OCI-LY1 (cell line): Measurements from ENCODE around the gene CHRM2.

ENCODE experiments used
- H2AFZ ChIP-seq: fragments of 200-600 bp; sonication (generic), shearing (Covaris generic); 2 replicates; pipeline ENCODE4 v1.6.0; 2014; ENCODE audit warnings: antibody characterized with exemption, mild to moderate bottlenecking, low read length
- H3F3A ChIP-seq: fragments of 200-600 bp; sonication (generic), shearing (Covaris generic); 2 replicates; pipeline ENCODE4 v1.6.0; 2014; ENCODE audit warnings: mild to moderate bottlenecking, antibody characterized with exemption, low read length, moderate library complexity; ENCODE audit not compliant: insufficient read depth
- H3K27ac ChIP-seq: fragments of 200-600 bp; sonication (generic); 2 replicates; pipeline ENCODE4 v1.5.1; 2014; ENCODE audit warnings: low read length, mixed run types, mild to moderate bottlenecking, low read depth; ENCODE audit not compliant: poor library complexity, severe bottlenecking
- H3K27me3 ChIP-seq: fragments of 200-600 bp; sonication (generic); 2 replicates; pipeline ENCODE4 v1.6.0; 2014; ENCODE audit warnings: antibody characterized with exemption, mild to moderate bottlenecking, low read length, moderate library complexity; ENCODE audit not compliant: insufficient read depth
- H3K36me3 ChIP-seq: fragments of 200-600 bp; sonication (generic); 2 replicates; pipeline ENCODE4 v1.6.1; 2014; ENCODE audit warnings: mild to moderate bottlenecking, antibody characterized with exemption, low read length, moderate library complexity, mixed read lengths; ENCODE audit not compliant: insufficient read depth
- H3K4me1 ChIP-seq: fragments of 200-600 bp; sonication (generic); 2 replicates; pipeline ENCODE4 v1.5.1; 2014; ENCODE audit warnings: mild to moderate bottlenecking, low read length, moderate library complexity; ENCODE audit not compliant: insufficient read depth, severe bottlenecking
- H3K4me2 ChIP-seq: fragments of 200-600 bp; sonication (generic), shearing (Covaris generic); 2 replicates; pipeline ENCODE4 v1.6.1; 2014; ENCODE audit warnings: low read length
- H3K4me3 ChIP-seq: fragments of 200-600 bp; sonication (generic); 2 replicates; pipeline ENCODE4 v1.5.1; 2014; ENCODE audit warnings: low read length, low read depth, mild to moderate bottlenecking, mixed read lengths; ENCODE audit not compliant: poor library complexity, severe bottlenecking
- H3K79me2 ChIP-seq: fragments of 200-600 bp; shearing (Covaris generic); 2 replicates; pipeline ENCODE4 v1.6.1; 2016; ENCODE audit warnings: mixed run types, low read length, mixed read lengths; ENCODE audit not compliant: insufficient read depth
- H3K9ac ChIP-seq: fragments of 200-600 bp; sonication (generic), shearing (Covaris generic); 2 replicates; pipeline ENCODE4 v1.6.1; 2014; ENCODE audit warnings: mild to moderate bottlenecking, low read length, mixed read lengths
- H3K9me2 ChIP-seq: fragments of 200-600 bp; sonication (generic), shearing (Covaris generic); 2 replicates; pipeline ENCODE4 v1.6.1; 2014; ENCODE audit warnings: low read depth, mild to moderate bottlenecking, low read length, mixed read lengths
- H3K9me3 ChIP-seq: fragments of 200-600 bp; shearing (Covaris generic); 2 replicates; pipeline ENCODE4 v1.6.1; 2014; ENCODE audit warnings: low read length, mixed read lengths
- H4K20me1 ChIP-seq: fragments of 200-600 bp; sonication (generic), shearing (Covaris generic); 2 replicates; pipeline ENCODE4 v1.6.0; 2016; ENCODE audit warnings: mild to moderate bottlenecking, low read length; ENCODE audit not compliant: insufficient read depth
- CTCF ChIP-seq: fragments of 200-600 bp; sonication (generic), shearing (Covaris generic); IDR thresholded peaks from 2 replicates; pipeline ENCODE4 v1.5.1; 2017; ENCODE audit warnings: mild to moderate bottlenecking, antibody characterized with exemption, low read length, moderate library complexity, mixed read lengths
- EZH2 ChIP-seq: fragments of 200-600 bp; sonication (generic), shearing (Covaris generic); IDR thresholded peaks from 2 replicates; pipeline ENCODE4 v1.8.0; 2017; ENCODE audit warnings: borderline replicate concordance, mixed run types, mild to moderate bottlenecking, antibody characterized with exemption, low read length, moderate library complexity, mixed read lengths

Gene CHRM2

DNA sequence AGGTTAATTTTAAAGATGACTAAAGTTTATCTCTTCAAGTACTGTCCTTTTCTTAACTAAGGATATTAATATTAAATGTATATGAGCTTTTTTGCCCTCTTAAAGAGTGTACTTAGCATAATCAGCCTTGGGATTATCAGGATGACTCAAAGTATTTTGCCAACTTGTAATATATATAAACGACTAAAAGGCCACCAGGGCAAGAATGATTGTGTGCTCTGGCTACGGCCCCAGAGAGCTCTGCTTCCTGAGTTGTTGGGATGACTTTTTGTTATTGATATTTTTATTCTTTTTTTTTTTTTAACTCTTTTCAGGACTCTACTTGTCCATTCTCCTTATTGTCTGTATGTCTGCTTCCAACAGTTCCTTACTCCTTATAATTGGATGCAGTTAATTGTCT lies 14.8 kb upstream of the CHRM2 start:
- Histone ChIP-seq H3K79me2 (no peaks in the 10 kb centered on the region), H3K4me3 (no peak overlapping the region), H3K4me1 (no peaks in the 10 kb centered on the region), H3K27me3 (no peaks in the 10 kb centered on the region), H3K36me3 (no peaks in the 10 kb centered on the region), H3F3A (no peaks in the 10 kb centered on the region), H3K9me3 (no peaks in the 10 kb centered on the region), H3K9me2 (no peaks in the 10 kb centered on the region), H4K20me1 (no peaks in the 10 kb centered on the region), H3K4me2 (no peak overlapping the region), H3K27ac (no peak overlapping the region), H3K9ac (no peak overlapping the region), H2AFZ (no peak overlapping the region)
- TF ChIP-seq EZH2 (no peak), CTCF (no peak)

GRCh38 chr7:136857573-136857972 lies 10.9 kb upstream of the CHRM2 start:
- Histone ChIP-seq H3K27me3 (no peaks in the 10 kb centered on the region), H4K20me1 (no peaks in the 10 kb centered on the region; the same call in 1 of the 2 replicates), H3K36me3 (no peaks in the 10 kb centered on the region), H3K9me3 (no peaks in the 10 kb centered on the region), H3K4me3 (no peak overlapping the region), H3F3A (no peaks in the 10 kb centered on the region), H3K4me1 (no peaks in the 10 kb centered on the region), H3K9me2 (no peaks in the 10 kb centered on the region), H2AFZ (no peak overlapping the region), H3K27ac (no peak overlapping the region), H3K9ac (no peak overlapping the region), H3K79me2 (no peaks in the 10 kb centered on the region), H3K4me2 (no peak overlapping the region)
- TF ChIP-seq CTCF, result no peak
- no peak for TF ChIP-seq EZH2

- Histone ChIP-seq H3K9me2 (no peaks in the 10 kb centered on the region), H4K20me1 (no peaks in the 10 kb centered on the region; the same call in 1 of the 2 replicates), H3K27ac (no peak overlapping the region), H3K4me3 (no peak overlapping the region), H3K4me2 (no peak overlapping the region), H3K9me3 (no peaks in the 10 kb centered on the region), H2AFZ (no peak overlapping the region), H3K4me1 (no peaks in the 10 kb centered on the region), H3K9ac (no peak overlapping the region), H3K79me2 (no peaks in the 10 kb centered on the region), H3K27me3 (no peaks in the 10 kb centered on the region), H3K36me3 (no peaks in the 10 kb centered on the region), H3F3A (no peaks in the 10 kb centered on the region)
- TF ChIP-seq EZH2 (no peak), CTCF (no peak)
Measured at GRCh38 chr7:136859803-136860202, 8.6 kb upstream of the CHRM2 start.
